ENCODE measurements around the gene ISY1.

The ISY1 gene

GRCh38 chr3:129085818-129086217, 75.0 kb downstream of the ISY1 start:
- no peak for DNase-seq

- DNase-seq, result no peak
These were observed 75.6 kb downstream of the ISY1 start for GRCh38 chr3:129085165-129085715.

DNA sequence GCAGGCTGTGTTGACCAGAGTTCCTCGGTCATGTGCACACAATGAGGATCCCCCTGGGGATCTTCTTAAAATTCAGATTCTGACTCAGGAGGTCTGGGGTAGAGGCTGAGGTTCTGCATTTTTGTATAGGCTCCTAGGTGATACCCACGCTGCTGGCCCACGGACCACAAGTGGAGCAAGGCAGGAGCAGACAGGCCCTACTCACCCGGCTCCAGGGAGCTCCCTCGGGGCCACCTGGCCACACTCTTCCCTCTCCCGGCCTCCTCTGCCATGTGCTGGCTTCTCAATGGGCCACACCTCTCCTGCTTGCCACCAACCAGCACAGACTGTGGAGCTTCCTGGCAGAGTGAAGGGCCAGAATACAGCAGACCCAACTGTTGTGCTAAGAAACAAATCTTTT, 76.4 kb downstream of the ISY1 start:
- DNase-seq, result no peak

DNA sequence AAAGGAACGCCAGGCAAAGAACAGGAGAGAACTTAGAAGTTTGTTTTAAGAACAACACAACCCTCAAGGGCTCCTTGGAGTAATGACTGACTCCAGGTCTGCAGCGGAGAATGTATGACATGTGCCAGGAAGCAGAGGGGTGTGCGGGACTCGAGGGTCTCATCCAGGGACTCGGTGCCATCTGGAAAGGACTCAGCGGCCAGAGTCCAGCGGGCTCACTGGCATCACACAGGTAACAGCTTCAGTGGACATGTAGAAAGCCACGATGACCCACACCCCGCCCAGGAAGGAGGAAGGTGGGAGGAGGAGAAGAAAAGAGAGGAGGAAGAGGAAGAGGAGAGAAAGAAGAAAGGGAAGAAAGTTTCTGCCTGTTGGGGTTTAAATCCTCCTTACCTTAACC, 78.8 kb downstream of the ISY1 start:
- no peak for DNase-seq

- no peak for DNase-seq
These were observed 79.4 kb downstream of the ISY1 start for GRCh38 chr3:129081503-129081902.

DNA sequence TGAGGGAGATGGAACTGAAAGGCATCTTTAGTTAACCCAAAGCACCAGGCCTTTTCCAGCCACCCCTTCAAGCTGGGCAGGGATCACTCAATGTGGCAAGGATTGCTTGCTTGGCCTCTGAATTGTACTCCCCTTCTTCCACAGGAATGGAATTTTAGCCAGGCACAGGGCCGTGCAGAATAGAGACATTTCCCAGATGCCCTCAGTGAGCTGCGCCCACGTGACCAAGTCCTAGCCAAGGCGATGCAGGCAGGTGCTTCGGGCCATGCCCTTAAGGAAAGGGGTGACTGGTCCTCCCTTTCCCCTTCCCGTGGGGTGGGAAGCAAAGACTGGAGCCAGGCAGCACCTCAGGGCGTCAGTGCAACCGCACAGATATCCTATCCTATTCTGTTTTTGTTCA, 82.4 kb downstream of the ISY1 start:
- no peak for DNase-seq

Measured in CD4-positive, alpha-beta T cell treated with Interleukin-6 for 4 hours (primary cell).